ENCODE measurements around the gene DIPK1B. TPM values are rescaled to one million over a fixed set of nuclear protein-coding genes. Genes with fewer than 3 reads are reported as not detected.

DIPK1B gene
- total and polyA plus RNA-seq, 2 donors (not counting 3 experiments of a cell fraction or from before 2014, with no cell fraction given) = 253 to 441 TPM

DNA sequence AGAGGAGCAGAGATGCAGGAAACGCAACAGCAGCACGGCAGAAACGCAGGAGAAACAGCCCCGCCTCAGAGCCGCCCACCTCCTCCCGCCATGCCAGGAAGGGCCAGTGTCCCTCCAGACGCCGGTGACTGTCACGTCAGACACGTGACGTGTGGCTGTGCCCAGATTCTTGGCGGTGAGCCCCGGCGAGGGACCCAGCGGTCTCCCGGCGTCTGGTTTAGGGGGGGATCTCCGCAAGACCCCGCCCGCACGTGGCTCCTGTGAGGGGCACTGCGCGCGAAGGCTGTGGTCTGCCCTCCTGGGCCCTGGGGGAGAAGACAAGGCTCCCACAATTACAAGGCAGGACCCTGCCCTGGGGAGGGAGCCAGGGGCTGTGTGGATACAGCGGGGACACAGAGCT lies 48.1 kb downstream of the DIPK1B start:
- Histone ChIP-seq H3K36me3 (ENCODE audit: control insufficient read depth in 2 of 2, extremely low read depth in 1 of 2, insufficient read depth in 2 of 2, low read length in 2 of 2) (no peaks in the 10 kb centered on the region), H3K79me2 (ENCODE audit: control insufficient read depth, insufficient read depth, low read length) (no peaks in the 10 kb centered on the region), H3K9me1 (replicated peaks; ENCODE audit: control insufficient read depth, extremely low read depth, insufficient read depth, low read length) (no peaks in the 10 kb centered on the region), H3K9ac (replicated peaks; ENCODE audit: extremely low read depth, insufficient read depth, low read length) (no peak overlapping the region), H2AFZ (ENCODE audit: low read depth, low read length) (no peak overlapping the region), H3K4me1 (ENCODE audit: control insufficient read depth, extremely low read depth, insufficient read depth, low read length) (no peaks in the 10 kb centered on the region), H3K4me2 (ENCODE audit: insufficient read depth, low read length) (no peak overlapping the region), H3K27ac (ENCODE audit: insufficient read depth, low read depth, low read length) (no peak overlapping the region), H3K27me3 (ENCODE audit: control insufficient read depth in 2 of 2, insufficient read depth in 2 of 2, low read length in 2 of 2) (no peaks in the 10 kb centered on the region), H4K20me1 (replicated peaks; ENCODE audit: control insufficient read depth, extremely low read depth, insufficient read depth, low read length) (no peaks in the 10 kb centered on the region), H3K4me3 (replicated peaks in 1 of 3; ENCODE audit: insufficient read depth in 1 of 3, low read depth in 1 of 3, low read length in 3 of 3) (no peak overlapping the region), H3K9me3 (replicated peaks; ENCODE audit: control insufficient read depth, insufficient read depth, low read length) (no peaks in the 10 kb centered on the region)
- no peak for DNase-seq (ENCODE audit: low read depth, low spot score)
- intact Hi-C loops (cut with micrococcal nuclease) (no loop called here), dilution Hi-C loops (cut with MboI; ENCODE audit: extremely low pct_ligation_motif_present, low sequenced_read_pairs) (no loop called here)
- TF ChIP-seq POLR2A (IDR thresholded peaks at IDR 0.05; ENCODE audit: low read depth, low read length) (no peak), EZH2 (IDR thresholded peaks at IDR 0.05; ENCODE audit: borderline replicate concordance, low read depth, low read length, severe bottlenecking) (no peak), MYC (IDR thresholded peaks at IDR 0.05; ENCODE audit: low read depth, low read length) (no peak), MAX (IDR thresholded peaks at IDR 0.05; ENCODE audit: insufficient read depth, insufficient read length) (no peak), POLR2AphosphoS5 (IDR thresholded peaks at IDR 0.05; ENCODE audit: insufficient read depth, low read depth, low read length) (no peak), FOS (IDR thresholded peaks at IDR 0.05; ENCODE audit: borderline replicate concordance, insufficient read depth, low read length) (no peak), GATA2 (IDR thresholded peaks at IDR 0.05; ENCODE audit: insufficient read depth, insufficient read length, low read depth, low read length) (no peak), JUN (IDR thresholded peaks at IDR 0.05; ENCODE audit: borderline replicate concordance, insufficient read depth, insufficient read length, low read depth) (no peak)
- TF ChIP-seq, protein P1, sequence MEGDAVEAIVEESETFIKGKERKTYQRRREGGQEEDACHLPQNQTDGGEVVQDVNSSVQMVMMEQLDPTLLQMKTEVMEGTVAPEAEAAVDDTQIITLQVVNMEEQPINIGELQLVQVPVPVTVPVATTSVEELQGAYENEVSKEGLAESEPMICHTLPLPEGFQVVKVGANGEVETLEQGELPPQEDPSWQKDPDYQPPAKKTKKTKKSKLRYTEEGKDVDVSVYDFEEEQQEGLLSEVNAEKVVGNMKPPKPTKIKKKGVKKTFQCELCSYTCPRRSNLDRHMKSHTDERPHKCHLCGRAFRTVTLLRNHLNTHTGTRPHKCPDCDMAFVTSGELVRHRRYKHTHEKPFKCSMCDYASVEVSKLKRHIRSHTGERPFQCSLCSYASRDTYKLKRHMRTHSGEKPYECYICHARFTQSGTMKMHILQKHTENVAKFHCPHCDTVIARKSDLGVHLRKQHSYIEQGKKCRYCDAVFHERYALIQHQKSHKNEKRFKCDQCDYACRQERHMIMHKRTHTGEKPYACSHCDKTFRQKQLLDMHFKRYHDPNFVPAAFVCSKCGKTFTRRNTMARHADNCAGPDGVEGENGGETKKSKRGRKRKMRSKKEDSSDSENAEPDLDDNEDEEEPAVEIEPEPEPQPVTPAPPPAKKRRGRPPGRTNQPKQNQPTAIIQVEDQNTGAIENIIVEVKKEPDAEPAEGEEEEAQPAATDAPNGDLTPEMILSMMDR (IDR thresholded peaks at IDR 0.05; ENCODE audit: extremely low read depth in 1 of 2, insufficient read depth in 1 of 2, low read depth in 1 of 2, low read length in 2 of 2) = no peak
- POLR2A ChIA-PET = no interaction called here
- BruUV-seq (replicated peaks) = no TSS peak
- CTCF ChIA-PET = interaction anchor here (0.9 to 2.1 kb wide), 4 partner anchors 10 to 269 kb away, joined by 3 to 7 read pairs (median 4); partner anchors contain the start of genes LCN10 and TMEM141
- no peak for FAIRE-seq
